CD14-positive monocyte (primary cell): ENCODE data around the gene LTBP1. TPM values are rescaled to one million over a fixed set of nuclear protein-coding genes. Genes with fewer than 3 reads are reported as not detected.

Experiments
- DNase-seq, 3 donors: peaks; one replicate each; pipeline ENCODE4 v3.0.0-alpha.2; 2011 to 2022
- H2AFZ ChIP-seq: 2 replicates; pipeline ENCODE4 v1.6.0; 2012; ENCODE audit warnings: mild to moderate bottlenecking, low read depth, low read length, inconsistent platforms; ENCODE audit not compliant: insufficient read depth, poor library complexity, severe bottlenecking
- H3K27ac ChIP-seq, 2 donors: 1 replicate in 1 of 2; 2 replicates in 1 of 2; pipeline ENCODE4 v1.5.1; 2012 to 2013; ENCODE audit warnings: low read length in 2 of 2, control low read depth in 1 of 2, inconsistent platforms in 1 of 2, low read depth in 1 of 2, mild to moderate bottlenecking in 1 of 2
- H3K27me3 ChIP-seq, 2 donors: one replicate each; pipeline versions ENCODE4 v1.6.0 to v1.6.1; 2011 to 2013; ENCODE audit warnings: low read length in 2 of 2; ENCODE audit not compliant: control insufficient read depth in 2 of 2, insufficient read depth in 2 of 2
- H3K36me3 ChIP-seq, 2 donors: replicated peaks in 1 of 2; 1 replicate in 1 of 2; 2 replicates in 1 of 2; pipeline versions ENCODE4 v1.5.1 to v1.6.1; 2012 to 2013; ENCODE audit warnings: low read length in 2 of 2, control low read depth in 1 of 2, inconsistent platforms in 1 of 2, mild to moderate bottlenecking in 1 of 2; ENCODE audit not compliant: insufficient read depth in 2 of 2, control insufficient read depth in 1 of 2
- H3K4me1 ChIP-seq, 2 donors: 1 replicate in 1 of 2; 2 replicates in 1 of 2; pipeline versions ENCODE4 v1.5.1 to v1.6.1; 2012 to 2013; ENCODE audit warnings: low read length in 2 of 2, control low read depth in 1 of 2, inconsistent platforms in 1 of 2, mild to moderate bottlenecking in 1 of 2, moderate library complexity in 1 of 2; ENCODE audit not compliant: insufficient read depth in 2 of 2, control insufficient read depth in 1 of 2
- H3K4me2 ChIP-seq: replicated peaks from 2 replicates; pipeline ENCODE3; 2012; ENCODE audit warnings: low read length, moderate library complexity, mild to moderate bottlenecking; ENCODE audit not compliant: poor library complexity, severe bottlenecking; ENCODE audit errors: extremely low read depth
- H3K4me3 ChIP-seq, 3 experiments: fragments of 200-600 bp in 1 of 3; sonication (generic) in 1 of 3; replicated peaks in 1 of 3; 1 replicate in 2 of 3; 2 replicates in 1 of 3; pipeline ENCODE4 v1.5.1; 2011 to 2013; ENCODE audit warnings: low read length in 3 of 3, mild to moderate bottlenecking in 3 of 3, control low read depth in 2 of 3, low read depth in 2 of 3, inconsistent platforms in 1 of 3, moderate library complexity in 1 of 3
- H3K79me2 ChIP-seq: 2 replicates; pipeline ENCODE4 v1.6.0; 2012; ENCODE audit warnings: mild to moderate bottlenecking, control low read depth, inconsistent platforms, low read length, moderate library complexity; ENCODE audit not compliant: insufficient read depth
- H3K9ac ChIP-seq: 2 replicates; pipeline ENCODE4 v1.6.0; 2017; ENCODE audit warnings: low read length, mild to moderate bottlenecking; ENCODE audit not compliant: insufficient read depth, poor library complexity, severe bottlenecking
- H3K9me3 ChIP-seq, 2 donors: replicated peaks in 1 of 2; 1 replicate in 1 of 2; 2 replicates in 1 of 2; pipeline versions ENCODE4 v1.5.1 to v1.6.1; 2012 to 2013; ENCODE audit warnings: low read length in 2 of 2, control low read depth in 1 of 2; ENCODE audit not compliant: control insufficient read depth in 1 of 2, insufficient read depth in 1 of 2
- H4K20me1 ChIP-seq: 2 replicates; pipeline ENCODE4 v1.6.0; 2012; ENCODE audit warnings: mild to moderate bottlenecking, low read length, control low read depth, moderate library complexity; ENCODE audit not compliant: insufficient read depth
- H3K27ac Mint-ChIP-seq, 7 donors: one replicate each; pipeline ENCODE4 v1.8.0; 2020; ENCODE audit warnings: mild to moderate bottlenecking in 7 of 7, mixed read lengths in 7 of 7, moderate library complexity in 6 of 7, inconsistent platforms in 2 of 7
- H3K27me3 Mint-ChIP-seq, 3 donors: one replicate each; pipeline ENCODE4 v1.8.0; 2021 to 2022; ENCODE audit warnings: low read depth in 3 of 3, mild to moderate bottlenecking in 3 of 3, mixed read lengths in 3 of 3, moderate library complexity in 3 of 3, inconsistent platforms in 1 of 3
- H3K36me3 Mint-ChIP-seq, 2 donors: one replicate each; pipeline ENCODE4 v1.8.0; 2020; ENCODE audit warnings: mixed read lengths in 2 of 2, inconsistent platforms in 1 of 2, mild to moderate bottlenecking in 1 of 2
- H3K4me1 Mint-ChIP-seq: one replicate; pipeline ENCODE4 v1.8.0; 2020; ENCODE audit warnings: mild to moderate bottlenecking, mixed read lengths
- H3K4me3 Mint-ChIP-seq, 2 donors: one replicate each; pipeline ENCODE4 v1.8.0; 2020; ENCODE audit warnings: mild to moderate bottlenecking in 2 of 2, mixed read lengths in 2 of 2, moderate library complexity in 1 of 2
- H3K9me3 Mint-ChIP-seq, 7 donors: one replicate each; pipeline ENCODE4 v1.8.0; 2020 to 2022; ENCODE audit warnings: mixed read lengths in 7 of 7, mild to moderate bottlenecking in 6 of 7, moderate library complexity in 6 of 7, inconsistent platforms in 2 of 7
- CTCF ChIP-seq: fragments of 200-600 bp; IDR thresholded peaks from one replicate; pipeline ENCODE4 v1.8.0; 2022; ENCODE audit warnings: antibody characterized with exemption, mild to moderate bottlenecking
- WGBS: methylation state at CpG from one replicate; pipeline ENCODE4 v1.1.5; 2013; ENCODE audit warnings: missing lambda C conversion rate; ENCODE audit not compliant: insufficient coverage; 5-methylcytosine and 5-hydroxymethylcytosine counted together
- intact Hi-C, 2 donors: fragments of 100-400 bp; cut with micrococcal nuclease; formaldehyde crosslinking; loops; one replicate each; pipeline versions ENCODE4 v1.15.0 to v1.15.1; 2023
- polyA plus RNA-seq, 3 donors: library from polyadenylated mRNA; depleted of rRNA in 1 of 3; unstranded in 2 of 3; stranded (reverse) in 1 of 3; fragments of 300-500 nt in 2 of 3; fragments of >200 nt in 1 of 3; fragmentation: Illumina TruSeq in 2 of 3; gene quantifications; 1 replicate in 2 of 3; 2 replicates in 1 of 3; pipeline ENCODE4 v1.2.3, GENCODE V29; 2012 to 2021

The LTBP1 gene
- polyA plus RNA-seq, 3 donors: 0.18 to 0.24 TPM; not detected in 1

GRCh38 chr2:33073018-33073417 is 126.3 kb downstream of the LTBP1 start:
- Histone ChIP-seq H3K9me3 (no peaks in the 10 kb centered on the region), H3K9ac (no peak overlapping the region), H3K27ac (no peak overlapping the region), H4K20me1 (no peaks in the 10 kb centered on the region), H3K4me2 (no peak overlapping the region), H3K4me1 (no peaks in the 10 kb centered on the region), H2AFZ (no peak overlapping the region), H3K27me3 (no peaks in the 10 kb centered on the region), H3K4me3 (no peak overlapping the region), H3K36me3 (no peaks in the 10 kb centered on the region), H3K79me2 (no peaks in the 10 kb centered on the region)
- DNase-seq: no peak
- Mint-ChIP-seq H3K4me3 (no peak overlapping the region), H3K36me3 (no peaks in the 10 kb centered on the region), H3K27me3 (peaks cover 0 to 4% (median 3%) of the 10 kb centered on the region in 3 donors), H3K9me3 (peaks cover 0 to 5% (median 2%) of the 10 kb centered on the region in 7 donors), H3K27ac (no peak overlapping the region), H3K4me1 (no peaks in the 10 kb centered on the region)
- TF ChIP-seq CTCF: no peak
- intact Hi-C loops: no loop called here
- WGBS: 96% methylated on average over 4 of the region's 4 CpGs

- no peaks in the 10 kb centered on the region for H3K36me3 Mint-ChIP-seq
- no peaks in the 10 kb centered on the region for H3K9me3 ChIP-seq
- no peak overlapping the region for H3K27ac Mint-ChIP-seq
- no peaks in the 10 kb centered on the region for H3K79me2 ChIP-seq
- H3K4me1 ChIP-seq: no peaks in the 10 kb centered on the region
- DNase-seq: no peak
- peaks cover 0 to 4% (median 3%) of the 10 kb centered on the region in 3 donors for H3K27me3 Mint-ChIP-seq
- H3K9me3 Mint-ChIP-seq: peaks cover 0 to 5% (median 2%) of the 10 kb centered on the region in 7 donors
- no peaks in the 10 kb centered on the region for H3K36me3 ChIP-seq
- no peak overlapping the region for H3K27ac ChIP-seq
- H4K20me1 ChIP-seq: no peaks in the 10 kb centered on the region
- no peak for TF ChIP-seq CTCF
- H3K27me3 ChIP-seq: no peaks in the 10 kb centered on the region
- no peaks in the 10 kb centered on the region for H3K4me1 Mint-ChIP-seq
- H3K4me3 Mint-ChIP-seq: no peak overlapping the region
- no peak overlapping the region for H2AFZ ChIP-seq
- intact Hi-C loops: no loop called here
- H3K4me2 ChIP-seq: no peak overlapping the region
- H3K9ac ChIP-seq: no peak overlapping the region
- WGBS: 100% methylated on average over 3 of the region's 6 CpGs
- no peak overlapping the region for H3K4me3 ChIP-seq
These were observed 127.4 kb downstream of the LTBP1 start for GRCh38 chr2:33074197-33074596.
